IMR-90 (cell line): Measurements from ENCODE around the gene MRTFB. TPM values are rescaled to one million over a fixed set of nuclear protein-coding genes. Genes with fewer than 3 reads are reported as not detected.

Experiments
- ATAC-seq: fragments of 200-7000 bp; cut with Tn5 transposase; 2 replicates; pipeline ENCODE4 v1.9.1; 2020; ENCODE audit warnings: low read depth, mild to moderate bottlenecking, moderate library complexity
- BruUV-seq: library from RNA; stranded (reverse); fragments of 400-500 nt; replicated peaks from 2 replicates; lab custom pipeline; 2021; lab: Mats Ljungman, UMichigan
- CTCF ChIA-PET: fragments of 300-600 bp; formaldehyde crosslinking; extraction: SDS; loops from one replicate; lab custom pipeline; 2021; ENCODE audit warnings: antibody characterized with exemption; lab: Yijun Ruan, JAX
- POLR2A ChIA-PET: fragments of 300-600 bp; sonication (Branson Sonifier 250); formaldehyde crosslinking; loops from one replicate; lab custom pipeline; 2022; ENCODE audit warnings: antibody characterized with exemption; ENCODE audit not compliant: unreplicated experiment; lab: Charles Lee
- DNase-seq: peaks from one replicate; pipeline ENCODE4 v3.0.0; 2013
- H2AFZ ChIP-seq: replicated peaks from 2 replicates; pipeline ENCODE3; 2013; ENCODE audit warnings: low read length, mild to moderate bottlenecking; ENCODE audit not compliant: poor library complexity
- H2AK5ac ChIP-seq: 2 replicates; pipeline ENCODE4 v1.6.1; 2013; ENCODE audit warnings: low read depth, low read length, inconsistent platforms
- H2AK9ac ChIP-seq: replicated peaks from 2 replicates; pipeline ENCODE3; 2013; ENCODE audit warnings: mild to moderate bottlenecking, low read depth, low read length, moderate library complexity; ENCODE audit not compliant: poor library complexity
- H2BK120ac ChIP-seq: 2 replicates; pipeline ENCODE4 v1.6.1; 2013; ENCODE audit warnings: low read depth, low read length, inconsistent platforms
- H2BK15ac ChIP-seq: 3 replicates; pipeline ENCODE4 v1.6.1; 2013; ENCODE audit warnings: low read depth, low read length, inconsistent platforms
- H2BK20ac ChIP-seq: 2 replicates; pipeline ENCODE4 v1.6.1; 2013; ENCODE audit warnings: low read depth, mild to moderate bottlenecking, inconsistent platforms, low read length, moderate library complexity
- H2BK5ac ChIP-seq: 2 replicates; pipeline ENCODE4 v1.6.1; 2013; ENCODE audit warnings: mild to moderate bottlenecking, low read depth, low read length, inconsistent platforms; ENCODE audit not compliant: poor library complexity, severe bottlenecking
- H3K14ac ChIP-seq: replicated peaks from 2 replicates; pipeline ENCODE4 v1.6.1; 2013; ENCODE audit warnings: low read depth, low read length, inconsistent platforms
- H3K18ac ChIP-seq: 2 replicates; pipeline ENCODE4 v1.6.1; 2013; ENCODE audit warnings: low read depth, low read length, control low read depth
- H3K23ac ChIP-seq: 2 replicates; pipeline ENCODE4 v1.6.1; 2013; ENCODE audit warnings: low read depth, low read length, inconsistent platforms
- H3K27ac ChIP-seq: 2 replicates; pipeline ENCODE4 v1.5.1; 2013; ENCODE audit warnings: mild to moderate bottlenecking, control low read depth, low read length; ENCODE audit not compliant: insufficient read depth
- H3K27me3 ChIP-seq: 2 replicates; pipeline ENCODE4 v1.6.1; 2013; ENCODE audit warnings: low read length; ENCODE audit not compliant: control insufficient read depth, insufficient read depth
- H3K36me3 ChIP-seq: 2 replicates; pipeline ENCODE4 v1.6.1; 2013; ENCODE audit warnings: low read length, mixed read lengths; ENCODE audit not compliant: control insufficient read depth, insufficient read depth
- H3K4ac ChIP-seq: 2 replicates; pipeline ENCODE4 v1.6.1; 2013; ENCODE audit warnings: low read depth, low read length, inconsistent platforms
- H3K4me1 ChIP-seq: 2 replicates; pipeline ENCODE4 v1.6.1; 2013; ENCODE audit warnings: low read length, mixed read lengths; ENCODE audit not compliant: control insufficient read depth, insufficient read depth
- H3K4me2 ChIP-seq: 2 replicates; pipeline ENCODE4 v1.6.1; 2013; ENCODE audit warnings: low read depth, mild to moderate bottlenecking, control low read depth, low read length, moderate library complexity
- H3K4me3 ChIP-seq: 2 replicates; pipeline ENCODE4 v1.5.1; 2013; ENCODE audit warnings: low read depth, mild to moderate bottlenecking, control low read depth, low read length, moderate library complexity; ENCODE audit not compliant: insufficient read depth
- H3K56ac ChIP-seq: 2 replicates; pipeline ENCODE4 v1.6.1; 2013; ENCODE audit warnings: low read length, inconsistent platforms; ENCODE audit not compliant: insufficient read depth; ENCODE audit errors: extremely low read depth
- H3K79me1 ChIP-seq, 2 experiments: 2 replicates each; pipeline ENCODE4 v1.6.1; 2013; ENCODE audit warnings: low read length in 2 of 2, inconsistent platforms in 1 of 2, low read depth in 1 of 2
- H3K9ac ChIP-seq: 2 replicates; pipeline ENCODE4 v1.6.1; 2013; ENCODE audit warnings: low read depth, low read length, control low read depth
- H3K9me1 ChIP-seq: 2 replicates; pipeline ENCODE4 v1.6.1; 2013; ENCODE audit warnings: low read length, inconsistent platforms; ENCODE audit not compliant: insufficient read depth
- H3K9me3 ChIP-seq: 2 replicates; pipeline ENCODE4 v1.6.1; 2013; ENCODE audit warnings: low read length; ENCODE audit not compliant: control insufficient read depth, insufficient read depth
- H4K20me1 ChIP-seq: 2 replicates; pipeline ENCODE4 v1.6.1; 2013; ENCODE audit warnings: low read length, inconsistent platforms; ENCODE audit not compliant: insufficient read depth
- H4K5ac ChIP-seq: 2 replicates; pipeline ENCODE4 v1.6.1; 2013; ENCODE audit warnings: mild to moderate bottlenecking, low read depth, low read length, control low read depth
- H4K8ac ChIP-seq, 2 experiments: 2 replicates each; pipeline ENCODE4 v1.6.1; 2013; ENCODE audit warnings: low read depth in 2 of 2, low read length in 2 of 2, control low read depth in 1 of 2, inconsistent platforms in 1 of 2
- H4K91ac ChIP-seq: 2 replicates; pipeline ENCODE4 v1.6.1; 2013; ENCODE audit warnings: low read depth, low read length, inconsistent platforms; ENCODE audit not compliant: insufficient read depth
- BHLHE40 ChIP-seq: fragments of 150-350 bp; IDR thresholded peaks from 2 replicates; pipeline ENCODE4 v1.6.1; 2016; ENCODE audit warnings: mild to moderate bottlenecking, low read depth, low read length
- CEBPB ChIP-seq: IDR thresholded peaks from 2 replicates; pipeline ENCODE4 v1.6.1; 2012; ENCODE audit warnings: low read depth, low read length, improper control_type of control experiment
- CHD1 ChIP-seq: IDR thresholded peaks from 2 replicates; pipeline ENCODE4 v1.6.1; 2012; ENCODE audit warnings: low read depth, low read length, improper control_type of control experiment
- MAFK ChIP-seq: IDR thresholded peaks from 2 replicates; pipeline ENCODE4 v1.6.1; 2012; ENCODE audit warnings: low read depth, low read length, improper control_type of control experiment
- MXI1 ChIP-seq: IDR thresholded peaks from 2 replicates; pipeline ENCODE4 v1.6.1; 2012; ENCODE audit warnings: low read depth, mild to moderate bottlenecking, low read length, moderate library complexity, borderline replicate concordance
- NFE2L2 ChIP-seq: fragments of 150-350 bp; IDR thresholded peaks from 2 replicates; pipeline ENCODE4 v1.6.1; 2016; ENCODE audit warnings: low read depth, mild to moderate bottlenecking, low read length
- POLR2A ChIP-seq: IDR thresholded peaks from 2 replicates; pipeline ENCODE4 v1.6.1; 2012; ENCODE audit warnings: mild to moderate bottlenecking, low read depth, low read length
- RFX5 ChIP-seq: IDR thresholded peaks from 2 replicates; pipeline ENCODE4 v1.8.0; 2012; ENCODE audit warnings: low read depth, mild to moderate bottlenecking, low read length, moderate library complexity
- SMC3 ChIP-seq: fragments of 150-350 bp; IDR thresholded peaks from 2 replicates; pipeline ENCODE4 v1.6.1; 2016; ENCODE audit warnings: low read depth, mild to moderate bottlenecking, antibody characterized with exemption, low read length, moderate library complexity
- dilution Hi-C: fragments of 300-500 bp; cut with HindIII; formaldehyde crosslinking; loops from one replicate; pipeline ENCODE4 v1.14.3; 2018; ENCODE audit warnings: low sequenced_read_pairs; ENCODE audit not compliant: unreplicated experiment
- in situ Hi-C: fragments of 300-500 bp; cut with MboI; formaldehyde crosslinking; loops from 3 replicates; pipeline ENCODE4 v1.14.3; 2019; ENCODE audit warnings: low sequenced_read_pairs, inconsistent platforms, mixed read lengths
- intact Hi-C: fragments of 100-400 bp; cut with micrococcal nuclease; formaldehyde crosslinking; loops from 2 replicates; pipeline ENCODE4 v1.10.0; 2022
- polyA plus RNA-seq, 3 experiments: library from polyadenylated mRNA; depleted of rRNA; stranded (reverse); fragments of >200 nt; gene quantifications; 2 replicates each; pipeline ENCODE4 v1.2.3, GENCODE V29; 2012; ENCODE audit warnings: low replicate concordance in 1 of 3
- total RNA-seq: library from RNA; depleted of rRNA; stranded (reverse); fragments of >200 nt; gene quantifications from 2 replicates; pipeline ENCODE4 v1.2.3, GENCODE V29; 2012
- TF ChIP-seq, protein P1 (sequence below): fragments of 150-350 bp; IDR thresholded peaks from 2 replicates; pipeline ENCODE4 v1.6.1; 2016; ENCODE audit warnings: low read depth, mild to moderate bottlenecking, low read length, moderate library complexity, borderline replicate concordance

Gene MRTFB
- total and polyA plus RNA-seq, 2 of the 4 experiments (the other 2 are of a cell fraction): 4.4 to 5.4 TPM

DNA sequence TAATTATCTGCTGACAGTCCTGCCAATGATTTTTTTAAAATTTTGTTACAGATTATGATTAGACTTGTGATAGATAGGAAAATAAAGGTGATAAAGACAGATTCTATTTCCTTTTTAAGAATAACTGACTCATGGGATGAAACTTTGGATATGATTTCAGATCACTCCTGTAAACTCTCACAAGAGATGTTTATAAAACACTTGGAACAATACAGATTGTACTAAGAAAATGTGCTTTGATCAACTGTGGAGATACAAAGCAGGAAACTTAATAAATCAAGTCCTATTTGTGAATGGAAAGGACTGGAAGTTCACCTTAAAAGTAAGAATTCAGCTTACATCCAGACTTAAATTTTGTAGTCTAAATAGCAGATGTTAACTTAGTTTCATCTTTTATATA is 21.4 kb downstream of the MRTFB start:
- no TSS peak for BruUV-seq
- dilution Hi-C loops: no loop called here
- CTCF ChIA-PET: no interaction called here
- no peak overlapping the region for H3K14ac ChIP-seq
- H2AK9ac ChIP-seq: no peak overlapping the region
- H3K9me3 ChIP-seq: no peaks in the 10 kb centered on the region
- no peak overlapping the region for H4K8ac ChIP-seq
- in situ Hi-C loops: no loop called here
- peaks cover 6 to 17% of the 10 kb centered on the region in 2 experiments; a peak in 3 of 4 replicates for H3K79me1 ChIP-seq
- intact Hi-C loops: no loop called here
- H4K5ac ChIP-seq: no peak overlapping the region
- POLR2A ChIA-PET: no interaction called here
- no peak overlapping the region for H2AFZ ChIP-seq
- H2BK20ac ChIP-seq: no peak overlapping the region
- no peak overlapping the region for H3K4ac ChIP-seq
- H3K9me1 ChIP-seq: no peaks in the 10 kb centered on the region; the same call in 1 of the 2 replicates
- TF ChIP-seq BHLHE40: no peak
- TF ChIP-seq SMC3: no peak
- TF ChIP-seq, protein P1, sequence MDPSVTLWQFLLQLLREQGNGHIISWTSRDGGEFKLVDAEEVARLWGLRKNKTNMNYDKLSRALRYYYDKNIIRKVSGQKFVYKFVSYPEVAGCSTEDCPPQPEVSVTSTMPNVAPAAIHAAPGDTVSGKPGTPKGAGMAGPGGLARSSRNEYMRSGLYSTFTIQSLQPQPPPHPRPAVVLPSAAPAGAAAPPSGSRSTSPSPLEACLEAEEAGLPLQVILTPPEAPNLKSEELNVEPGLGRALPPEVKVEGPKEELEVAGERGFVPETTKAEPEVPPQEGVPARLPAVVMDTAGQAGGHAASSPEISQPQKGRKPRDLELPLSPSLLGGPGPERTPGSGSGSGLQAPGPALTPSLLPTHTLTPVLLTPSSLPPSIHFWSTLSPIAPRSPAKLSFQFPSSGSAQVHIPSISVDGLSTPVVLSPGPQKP: no peak
- TF ChIP-seq CEBPB: no peak
- no peak for TF ChIP-seq RFX5
- no peak for TF ChIP-seq MXI1
- no peak for TF ChIP-seq MAFK
- no peak for TF ChIP-seq NFE2L2
- TF ChIP-seq CHD1: no peak
- TF ChIP-seq POLR2A: no peak
- no peaks in the 10 kb centered on the region for H3K27me3 ChIP-seq
- H3K23ac ChIP-seq: no peak overlapping the region
- H3K4me1 ChIP-seq: no peaks in the 10 kb centered on the region; the same call in 1 of the 2 replicates
- H3K36me3 ChIP-seq: no peaks in the 10 kb centered on the region
- ATAC-seq (no peak), DNase-seq (peak; percentile 24)
- H2AK5ac ChIP-seq: no peak overlapping the region
- no peak overlapping the region for H2BK120ac ChIP-seq
- no peak overlapping the region for H3K4me2 ChIP-seq
- no peaks in the 10 kb centered on the region for H4K20me1 ChIP-seq
- H3K9ac ChIP-seq: no peak overlapping the region
- no peak overlapping the region for H3K56ac ChIP-seq
- H3K4me3 ChIP-seq: no peak overlapping the region
- H2BK5ac ChIP-seq: no peak overlapping the region
- H4K91ac ChIP-seq: no peak overlapping the region
- no peak overlapping the region for H3K27ac ChIP-seq
- no peak overlapping the region for H3K18ac ChIP-seq
- no peak overlapping the region for H2BK15ac ChIP-seq
